ENCODE data around the gene FBXO11.
A peak's percentile ranks its signal among the peaks of the same experiment; 100 is the strongest.

The FBXO11 gene

DNA sequence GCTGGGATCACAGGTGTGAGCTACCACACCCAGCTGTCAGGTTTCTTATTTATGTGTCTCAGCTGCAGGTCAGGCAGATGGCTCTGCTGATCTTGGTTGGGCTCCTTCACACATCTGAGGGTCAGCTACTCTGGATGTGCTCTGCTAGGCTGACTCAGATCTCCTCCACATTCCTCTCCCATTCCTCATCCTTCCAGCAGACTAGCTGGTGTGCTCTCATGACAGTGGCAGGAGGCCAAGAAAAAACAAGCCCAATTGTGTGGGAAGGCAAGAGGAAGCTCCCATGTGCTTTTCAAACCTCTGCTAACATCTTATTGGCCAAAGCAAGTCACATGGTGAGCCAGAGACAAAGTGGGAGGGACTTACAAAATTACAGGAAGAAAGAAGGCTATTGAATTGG lies 135.1 kb downstream of the FBXO11 start:
- peak; percentile 71 for DNase-seq (ENCODE audit: low spot score)
- CTCF ChIA-PET: no interaction called here
- H3K27ac ChIP-seq: peak overlapping the region; percentile 37; the same call in 1 of the 2 replicates
- no peak for TF ChIP-seq CTCF (conservative IDR thresholded peaks at IDR 0.05; ENCODE audit: low read depth)
- POLR2A ChIA-PET (ENCODE audit: low non-redundant PET): no interaction called here

DNA sequence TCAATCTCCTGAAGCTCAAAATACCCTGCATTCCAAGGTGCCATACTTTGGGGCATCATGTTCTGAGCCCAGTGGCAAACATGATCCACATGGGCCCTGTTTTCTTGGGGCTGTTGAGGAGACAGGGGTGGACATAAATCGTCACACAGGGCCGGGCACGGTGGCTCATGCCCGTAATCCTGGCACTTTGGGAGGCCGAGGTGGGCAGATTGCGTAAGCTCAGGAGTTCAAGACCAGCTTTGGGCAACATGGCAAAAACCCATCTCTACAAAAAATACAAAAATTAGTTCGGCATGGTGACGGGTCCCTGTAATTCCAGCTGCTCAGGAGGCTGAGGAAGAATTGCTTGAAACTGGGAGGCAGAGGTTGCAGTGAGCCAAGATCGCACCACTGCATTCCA lies 137.0 kb downstream of the FBXO11 start:
- H3K27ac ChIP-seq: no peak overlapping the region
- no peak for TF ChIP-seq CTCF (conservative IDR thresholded peaks at IDR 0.05; ENCODE audit: low read depth)
- no peak for DNase-seq (ENCODE audit: low spot score)
- CTCF ChIA-PET: interaction anchor here (0.6 to 3.4 kb wide), 4 partner anchors 12 to 1141 kb away, joined by 3 to 58 read pairs (median 14); partner anchors contain the start of gene MSH6
- POLR2A ChIA-PET (ENCODE audit: low non-redundant PET): no interaction called here

DNA sequence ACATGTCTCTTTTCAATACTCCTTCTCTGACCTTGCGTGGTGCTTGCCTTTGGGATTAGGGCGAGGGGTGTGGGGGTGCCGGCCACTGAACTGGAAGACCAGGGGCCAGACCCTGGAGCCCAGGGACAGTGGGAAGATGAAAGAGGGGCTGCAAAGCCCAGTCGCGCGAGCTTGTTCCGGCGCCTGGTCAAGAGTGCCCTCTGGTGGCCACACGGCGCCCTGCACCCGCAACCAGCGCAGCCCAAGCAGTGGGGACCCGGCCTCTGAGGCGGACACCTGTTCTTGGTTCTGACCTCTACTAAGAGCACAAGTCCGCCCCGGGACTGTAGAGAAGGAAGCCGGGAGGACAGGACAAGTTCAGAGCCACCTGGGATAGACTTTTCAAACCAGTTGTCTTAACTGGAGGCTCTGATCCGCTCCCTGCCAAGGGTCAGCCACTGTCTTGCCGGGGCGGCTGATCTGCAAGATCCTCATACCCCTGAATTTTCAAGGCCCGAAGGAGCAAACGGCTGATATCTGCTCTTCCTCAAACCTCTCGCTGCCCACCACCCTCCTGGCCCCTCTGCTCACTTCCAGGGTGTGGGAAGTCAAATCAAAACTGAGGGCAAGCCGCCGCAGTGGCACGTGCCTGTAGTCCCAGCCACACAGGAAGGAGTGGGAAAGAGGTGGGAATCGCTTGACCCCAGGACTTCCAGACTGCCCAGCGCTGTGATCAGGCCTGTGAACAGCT lies 138.3 kb downstream of the FBXO11 start:
- DNase-seq (ENCODE audit: low spot score): peak; percentile 48
- no peak overlapping the region for H3K27ac ChIP-seq
- CTCF ChIA-PET: interaction anchor here (0.6 to 3.4 kb wide), 28 partner anchors 9 to 839 kb away, joined by 3 to 58 read pairs (median 4); partner anchors contain the start of gene MSH6
- peak; percentile 98 for TF ChIP-seq CTCF (conservative IDR thresholded peaks at IDR 0.05; ENCODE audit: low read depth)
- POLR2A ChIA-PET (ENCODE audit: low non-redundant PET): no interaction called here

- ChIA-PET POLR2A (ENCODE audit: low non-redundant PET) (no interaction called here), CTCF (interaction anchor here (0.5 to 3.4 kb wide), 29 partner anchors 9 to 915 kb away, joined by 3 to 58 read pairs (median 4); partner anchors contain the start of gene MSH6)
- no peak overlapping the region for H3K27ac ChIP-seq
- no peak for TF ChIP-seq CTCF (conservative IDR thresholded peaks at IDR 0.05; ENCODE audit: low read depth)
- no peak for DNase-seq (ENCODE audit: low spot score)
These were observed 138.8 kb downstream of the FBXO11 start for GRCh38 chr2:47767497-47767844.

GRCh38 chr2:47751856-47752414 lies 154.4 kb downstream of the FBXO11 start:
- TF ChIP-seq CTCF (conservative IDR thresholded peaks at IDR 0.05; ENCODE audit: low read depth): no peak
- DNase-seq (ENCODE audit: low spot score): no peak
- no peak overlapping the region for H3K27ac ChIP-seq
- POLR2A ChIA-PET (ENCODE audit: low non-redundant PET): no interaction called here
- CTCF ChIA-PET: no interaction called here

GRCh38 chr2:47747878-47748277 lies 158.4 kb downstream of the FBXO11 start:
- ChIA-PET POLR2A (ENCODE audit: low non-redundant PET) (no interaction called here), CTCF (interaction anchor here (0.6 kb wide), 1 partner anchor 374 kb away, joined by 3 read pairs; no protein-coding TSS in a partner anchor)
- DNase-seq (ENCODE audit: low spot score): no peak
- H3K27ac ChIP-seq: no peak overlapping the region
- no peak for TF ChIP-seq CTCF (conservative IDR thresholded peaks at IDR 0.05; ENCODE audit: low read depth)
